ENCODE results near the gene LRMDA.

The LRMDA gene

GRCh38 chr10:75972491-75973276 lies 541.3 kb downstream of the LRMDA start:
- DNase-seq = no peak

GRCh38 chr10:75974080-75974479 lies 542.7 kb downstream of the LRMDA start:
- DNase-seq = no peak

GRCh38 chr10:75976681-75977080 lies 545.3 kb downstream of the LRMDA start:
- no peak for DNase-seq

DNA sequence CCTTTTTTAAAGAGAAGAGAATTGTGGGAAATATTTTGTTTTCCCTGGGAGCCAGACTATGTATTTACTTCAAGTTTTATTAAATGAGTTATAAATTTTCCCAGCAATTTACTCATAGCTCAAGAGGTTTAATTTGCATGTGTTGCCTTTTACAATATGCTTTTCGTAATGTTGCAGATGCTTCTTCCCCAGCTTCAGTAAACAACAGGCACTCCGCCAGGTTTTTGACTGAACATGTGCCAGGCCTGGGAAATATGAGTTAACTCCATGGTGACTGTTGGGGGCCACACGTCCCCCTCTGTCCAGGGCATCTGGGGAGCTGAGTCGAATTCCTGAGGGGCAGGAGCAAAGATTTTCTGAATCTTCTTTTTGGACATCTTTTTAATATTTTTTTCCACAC lies 545.7 kb downstream of the LRMDA start:
- no peak for DNase-seq

DNA sequence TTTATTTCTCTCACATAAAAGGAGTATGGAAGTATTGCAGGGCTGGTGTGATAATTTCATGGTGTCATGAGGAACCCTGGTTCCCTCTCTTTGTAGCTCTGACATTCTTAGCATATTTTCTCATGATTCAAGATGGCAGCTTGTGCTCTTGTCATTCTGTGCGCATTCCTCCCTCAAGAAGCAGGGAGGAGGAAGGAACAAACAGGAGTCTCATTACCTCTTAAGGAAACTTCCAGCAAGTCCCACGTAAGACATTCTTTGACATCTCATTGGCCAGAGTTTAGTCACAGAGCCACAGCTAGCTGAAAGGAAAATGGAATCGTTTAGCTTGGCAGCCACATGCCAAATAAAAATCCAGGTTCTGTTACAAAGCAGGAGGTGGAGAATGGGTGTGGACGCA lies 546.8 kb downstream of the LRMDA start:
- DNase-seq = no peak

- no peak for DNase-seq
These were observed 549.1 kb downstream of the LRMDA start for GRCh38 chr10:75980419-75981002.

DNA sequence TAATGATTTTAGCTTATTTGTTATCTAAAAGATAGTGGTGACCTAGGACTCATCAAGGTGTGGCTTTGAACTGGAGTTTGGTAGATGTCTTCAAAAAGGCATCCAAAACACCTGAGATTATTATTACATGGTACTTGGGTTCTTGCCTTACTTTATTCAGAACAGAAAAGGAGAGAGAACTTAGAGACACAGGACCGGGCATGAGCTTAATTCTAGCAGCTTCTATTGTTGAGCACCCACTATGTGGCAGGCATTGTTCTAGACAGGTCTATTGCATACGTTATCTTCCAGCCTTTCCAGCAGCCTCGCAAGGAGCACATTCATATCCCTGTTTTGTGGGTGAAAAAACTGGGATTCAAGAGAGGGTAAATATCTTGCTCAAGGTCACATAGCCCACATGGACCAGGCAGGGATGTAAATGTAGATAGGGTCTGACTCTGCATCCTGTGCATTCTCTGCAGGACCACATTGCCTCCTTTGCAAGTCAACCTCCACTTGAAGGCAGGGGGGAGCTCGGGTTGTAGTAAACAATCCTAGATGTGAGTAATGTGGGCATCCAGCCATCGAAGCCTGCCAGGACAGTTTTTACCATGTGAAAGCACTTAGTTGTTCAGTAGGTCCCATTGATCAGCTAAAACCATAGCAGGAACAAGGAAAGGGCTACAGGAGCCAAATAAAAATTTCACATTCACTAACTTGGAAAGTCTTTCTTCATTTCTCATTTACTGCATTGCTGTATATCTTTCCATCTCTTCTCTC lies 551.4 kb downstream of the LRMDA start:
- no peak for DNase-seq

GRCh38 chr10:75984067-75984466 lies 552.6 kb downstream of the LRMDA start:
- DNase-seq = no peak

DNA sequence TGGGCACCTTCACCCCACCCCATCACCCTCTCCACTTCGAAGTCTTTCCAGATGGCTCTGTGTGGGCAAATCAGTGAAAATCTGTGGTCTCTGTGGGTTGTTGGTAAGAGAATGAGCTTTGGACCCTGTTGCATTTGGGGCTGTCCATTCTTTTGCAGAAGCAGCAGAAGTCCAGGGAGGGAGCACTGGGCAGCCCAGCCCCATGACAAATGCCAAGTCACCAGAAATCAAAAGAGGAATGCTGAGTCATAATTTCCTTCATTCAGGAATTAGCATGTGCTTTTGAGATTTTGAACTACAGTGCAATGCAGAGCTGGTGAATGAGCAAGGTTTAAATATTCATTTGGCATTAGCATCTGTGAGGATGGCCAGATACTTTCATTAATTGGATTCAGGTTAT lies 556.2 kb downstream of the LRMDA start:
- no peak for DNase-seq

DNA sequence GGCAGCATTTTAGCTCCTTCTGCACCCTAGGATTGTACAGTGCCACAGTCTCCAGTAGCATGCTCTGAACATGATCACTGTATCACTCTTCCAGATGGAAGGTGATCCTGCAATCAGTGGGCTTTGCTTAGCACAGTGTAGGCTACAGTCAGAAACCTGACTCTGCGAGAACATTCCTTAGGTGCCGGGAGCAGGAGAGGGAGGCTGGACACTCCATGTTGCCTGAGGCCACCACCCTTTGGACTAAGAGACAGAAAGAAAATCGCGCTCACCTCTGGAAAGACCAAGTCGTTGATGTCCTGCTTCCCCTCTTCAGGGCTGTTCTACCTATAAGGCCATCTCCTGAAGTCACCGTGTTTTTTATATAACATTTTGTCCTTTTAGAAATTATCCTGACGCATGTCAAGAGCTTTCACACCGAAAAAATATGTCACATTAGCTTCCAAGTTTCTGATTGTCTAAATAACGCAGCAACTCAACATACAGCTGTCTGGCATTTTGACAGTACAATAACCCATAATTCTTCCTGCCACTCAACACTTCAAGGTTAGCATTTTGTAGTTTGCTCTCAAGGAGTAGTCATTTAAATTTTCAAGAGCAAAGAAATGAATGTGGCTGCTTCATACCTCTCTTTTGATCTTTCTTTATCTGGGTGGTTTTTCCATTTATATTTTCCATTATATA lies 563.1 kb downstream of the LRMDA start:
- DNase-seq = no peak

DNA sequence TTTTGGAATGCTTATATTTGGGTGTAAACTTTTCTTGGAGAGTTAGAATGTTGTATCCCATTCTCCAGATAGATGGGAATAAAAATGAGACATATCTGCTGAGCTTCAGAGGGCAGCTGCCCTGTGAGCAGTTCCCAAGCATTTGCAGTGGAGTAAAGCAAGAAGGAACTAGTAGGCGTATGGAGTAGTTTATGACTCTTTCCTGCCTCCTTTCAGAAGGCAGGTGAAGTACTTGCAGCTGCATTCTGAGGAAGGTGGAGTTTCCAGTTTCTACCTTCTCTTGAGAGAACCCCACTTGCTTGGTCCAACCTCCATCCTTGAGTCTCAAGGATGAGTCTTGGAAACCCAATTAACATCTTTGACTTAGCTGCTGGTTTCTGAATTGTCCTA lies 563.6 kb downstream of the LRMDA start:
- no peak for DNase-seq

DNA sequence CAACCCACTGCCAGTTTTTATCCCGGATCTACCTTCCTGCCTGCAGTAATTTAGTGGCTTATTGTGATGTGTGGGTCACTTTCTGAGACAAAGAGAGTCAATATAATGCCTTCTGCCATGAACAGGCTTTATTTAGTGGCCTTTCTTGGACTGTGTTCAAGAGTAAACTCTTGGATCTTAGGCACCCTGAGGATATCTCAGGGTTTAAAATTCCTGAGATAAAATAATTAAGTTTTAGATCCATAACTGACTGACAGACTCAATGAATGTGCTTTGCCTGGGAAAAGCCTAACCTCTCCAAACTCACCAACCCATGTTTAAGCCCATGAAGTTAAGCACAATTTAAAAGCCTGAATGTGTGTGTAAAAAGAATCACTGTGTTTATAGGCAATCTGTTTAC lies 564.3 kb downstream of the LRMDA start:
- no peak for DNase-seq

GRCh38 chr10:75999001-75999400 lies 567.6 kb downstream of the LRMDA start:
- no peak for DNase-seq

GRCh38 chr10:75999515-76000209 lies 568.2 kb downstream of the LRMDA start:
- DNase-seq = no peak

DNA sequence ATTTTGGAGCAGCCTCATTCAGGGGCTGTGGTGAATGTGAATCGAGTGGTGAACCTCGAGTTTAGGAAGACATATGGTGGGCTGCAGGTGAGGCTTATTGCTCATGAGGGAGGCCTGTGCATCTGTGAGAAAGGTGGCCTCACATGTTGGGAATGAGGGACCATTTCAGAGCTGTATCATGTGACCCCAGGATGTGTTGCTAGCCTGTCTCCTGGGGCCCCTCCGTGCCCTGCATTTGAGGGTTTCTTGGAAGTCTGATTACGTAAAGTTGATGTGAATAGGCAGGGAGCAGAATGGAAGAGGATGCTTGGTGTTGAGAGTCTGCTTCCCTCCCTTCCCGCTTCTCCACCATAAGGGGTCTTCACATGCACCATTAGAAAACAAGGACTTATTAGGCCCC lies 569.1 kb downstream of the LRMDA start:
- DNase-seq = no peak

GRCh38 chr10:76001019-76001418 lies 569.6 kb downstream of the LRMDA start:
- DNase-seq = no peak

GRCh38 chr10:76001461-76001860 lies 570.0 kb downstream of the LRMDA start:
- DNase-seq = no peak

GRCh38 chr10:76002262-76002854 lies 570.9 kb downstream of the LRMDA start:
- DNase-seq = no peak

DNA sequence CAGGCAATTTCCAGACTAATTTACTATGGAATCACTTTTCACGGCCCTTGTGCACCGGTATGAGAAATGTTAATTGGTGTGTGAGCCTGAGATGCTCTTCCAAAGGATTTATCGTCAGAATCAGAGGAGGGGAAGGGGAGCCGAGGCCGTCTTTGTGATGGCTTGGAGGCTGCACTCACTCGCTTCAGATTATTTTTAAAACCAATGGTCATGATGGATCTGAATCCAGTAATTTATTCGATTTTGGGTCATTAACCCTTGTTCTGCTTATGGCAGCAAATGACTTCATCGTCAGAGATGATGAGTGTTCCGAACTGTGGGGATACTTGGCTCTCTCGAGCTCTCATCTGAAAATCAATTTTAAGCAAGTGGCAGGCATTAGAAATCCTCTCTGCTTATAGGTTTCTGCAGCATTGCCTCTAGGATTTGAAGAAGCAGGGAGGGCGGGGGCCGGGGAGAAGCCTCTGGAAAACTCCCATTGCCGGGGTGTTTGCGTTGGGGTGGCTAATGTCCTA lies 576.3 kb downstream of the LRMDA start:
- DNase-seq = no peak

DNA sequence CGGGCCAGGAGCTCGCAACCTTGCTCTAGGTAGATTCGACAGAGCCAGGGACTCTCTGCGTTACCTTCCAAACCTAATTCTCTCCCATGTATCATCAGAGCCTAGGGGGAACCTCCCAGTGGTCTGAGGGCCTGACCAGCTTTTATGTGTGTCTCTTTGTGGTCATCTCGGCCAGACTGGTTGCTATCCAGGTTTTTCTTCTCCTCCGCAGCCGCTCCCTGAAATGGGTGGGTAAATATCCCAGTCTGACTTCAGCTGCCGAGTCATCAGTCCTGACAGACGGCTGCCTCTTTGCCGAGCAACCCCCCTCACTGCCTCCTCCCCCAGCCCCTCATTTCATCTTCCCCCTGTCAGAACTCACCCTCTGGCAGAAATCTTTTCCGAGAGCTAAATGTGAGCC lies 578.1 kb downstream of the LRMDA start:
- no peak for DNase-seq

DNA sequence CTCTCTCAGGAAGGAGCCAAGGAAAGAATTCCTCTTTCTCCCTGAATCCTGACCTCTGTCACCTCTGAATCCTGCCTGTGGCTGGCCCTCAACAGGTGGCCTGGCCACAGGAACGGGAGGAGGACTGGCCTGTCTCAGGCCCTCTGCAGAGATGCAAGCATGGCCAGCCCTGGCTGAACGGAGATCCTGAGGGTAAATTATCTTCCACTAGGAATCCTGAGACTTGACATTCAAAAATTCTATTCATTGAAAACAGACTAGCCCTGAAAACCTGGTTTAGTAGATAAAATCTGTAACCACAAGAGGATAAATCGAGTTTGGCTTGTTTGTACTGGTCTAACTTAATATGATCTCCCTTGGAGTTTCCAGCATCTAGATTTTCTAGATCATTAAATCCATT lies 579.3 kb downstream of the LRMDA start:
- no peak for DNase-seq

- no peak for DNase-seq
These were observed 581.4 kb downstream of the LRMDA start for GRCh38 chr10:76012716-76013327.
